ENCODE measurements around the gene FCGR2B.
"Not testable (repeated sequence)": the region's sequence is repeated elsewhere in the genome, so short reads cannot be mapped to it uniquely, and the experiment has no call there.

DNA sequence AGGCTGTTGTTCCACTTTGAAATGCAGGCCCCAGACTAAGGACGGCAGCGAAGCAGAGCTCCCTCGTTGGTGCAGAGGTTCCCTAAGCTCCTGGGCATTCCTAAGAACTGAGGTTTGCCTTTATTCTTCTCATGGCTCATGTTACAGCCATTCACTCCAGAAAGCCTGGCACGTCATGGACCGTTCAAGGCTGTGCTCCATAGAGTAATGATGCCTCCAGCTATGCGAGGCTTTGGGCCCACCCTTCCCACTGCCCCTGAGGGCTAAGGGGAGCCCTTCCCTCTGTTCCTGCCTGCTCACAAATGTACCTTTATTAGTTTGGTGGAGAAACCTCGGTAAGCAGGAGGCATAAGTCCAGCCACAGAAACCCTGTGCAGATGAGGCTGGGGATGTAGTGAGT is 10.5 kb downstream of the FCGR2B start:
- not testable (repeated sequence) for TF ChIP-seq GLIS3 (CRISPR knock-in tag; IDR thresholded peaks at IDR 0.05); BACH2 (CRISPR knock-in tag; IDR thresholded peaks at IDR 0.05; ENCODE audit: borderline replicate concordance); RARB (CRISPR knock-in tag; IDR thresholded peaks at IDR 0.05)
- TF ChIP-seq, protein P1, sequence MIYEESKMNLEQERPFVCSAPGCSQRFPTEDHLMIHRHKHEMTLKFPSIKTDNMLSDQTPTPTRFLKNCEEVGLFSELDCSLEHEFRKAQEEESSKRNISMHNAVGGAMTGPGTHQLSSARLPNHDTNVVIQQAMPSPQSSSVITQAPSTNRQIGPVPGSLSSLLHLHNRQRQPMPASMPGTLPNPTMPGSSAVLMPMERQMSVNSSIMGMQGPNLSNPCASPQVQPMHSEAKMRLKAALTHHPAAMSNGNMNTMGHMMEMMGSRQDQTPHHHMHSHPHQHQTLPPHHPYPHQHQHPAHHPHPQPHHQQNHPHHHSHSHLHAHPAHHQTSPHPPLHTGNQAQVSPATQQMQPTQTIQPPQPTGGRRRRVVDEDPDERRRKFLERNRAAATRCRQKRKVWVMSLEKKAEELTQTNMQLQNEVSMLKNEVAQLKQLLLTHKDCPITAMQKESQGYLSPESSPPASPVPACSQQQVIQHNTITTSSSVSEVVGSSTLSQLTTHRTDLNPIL (CRISPR knock-in tag; IDR thresholded peaks at IDR 0.05; ENCODE audit: low read depth) = not testable (repeated sequence)
- TF ChIP-seq, protein P2, sequence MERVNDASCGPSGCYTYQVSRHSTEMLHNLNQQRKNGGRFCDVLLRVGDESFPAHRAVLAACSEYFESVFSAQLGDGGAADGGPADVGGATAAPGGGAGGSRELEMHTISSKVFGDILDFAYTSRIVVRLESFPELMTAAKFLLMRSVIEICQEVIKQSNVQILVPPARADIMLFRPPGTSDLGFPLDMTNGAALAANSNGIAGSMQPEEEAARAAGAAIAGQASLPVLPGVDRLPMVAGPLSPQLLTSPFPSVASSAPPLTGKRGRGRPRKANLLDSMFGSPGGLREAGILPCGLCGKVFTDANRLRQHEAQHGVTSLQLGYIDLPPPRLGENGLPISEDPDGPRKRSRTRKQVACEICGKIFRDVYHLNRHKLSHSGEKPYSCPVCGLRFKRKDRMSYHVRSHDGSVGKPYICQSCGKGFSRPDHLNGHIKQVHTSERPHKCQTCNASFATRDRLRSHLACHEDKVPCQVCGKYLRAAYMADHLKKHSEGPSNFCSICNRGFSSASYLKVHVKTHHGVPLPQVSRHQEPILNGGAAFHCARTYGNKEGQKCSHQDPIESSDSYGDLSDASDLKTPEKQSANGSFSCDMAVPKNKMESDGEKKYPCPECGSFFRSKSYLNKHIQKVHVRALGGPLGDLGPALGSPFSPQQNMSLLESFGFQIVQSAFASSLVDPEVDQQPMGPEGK (CRISPR knock-in tag; IDR thresholded peaks at IDR 0.05; ENCODE audit: borderline replicate concordance) = not testable (repeated sequence)

Data from SK-N-SH treated with all-trans-retinoic acid at 6 μM for 48 hours (cell line).